HG03521 (cell line): ENCODE measurements around the gene MEIG1.
"Not testable (repeated sequence)": the region's sequence is repeated elsewhere in the genome, so short reads cannot be mapped to it uniquely, and the experiment has no call there.

ENCODE experiments used
- ATAC-seq: cut with Tn5 transposase; IDR thresholded peaks from one replicate; pipeline ENCODE4 v1.9.1; 2021; ENCODE audit warnings: mild to moderate bottlenecking, moderate library complexity; ENCODE audit not compliant: unreplicated experiment

The MEIG1 gene

GRCh38 chr10:14959221-14960057, at the start of gene MEIG1:
MEIG1 (plus strand) TSS chr10:14959388; CDS start chr10:14966469, 7,081 bp downstream.
- peak; percentile 75 for ATAC-seq

- no peak for ATAC-seq
Observed at GRCh38 chr10:14910953-14911352, 48.2 kb upstream of the MEIG1 start.

- ATAC-seq, result no peak
Observed at GRCh38 chr10:14911801-14912200, 47.4 kb upstream of the MEIG1 start.

GRCh38 chr10:14916600-14916999, 42.6 kb upstream of the MEIG1 start:
- no peak for ATAC-seq

GRCh38 chr10:14917827-14918226, 41.4 kb upstream of the MEIG1 start:
- ATAC-seq, result no peak

- no peak for ATAC-seq
Observed at GRCh38 chr10:14918964-14919363, 40.2 kb upstream of the MEIG1 start.

GRCh38 chr10:14924013-14924412, 35.2 kb upstream of the MEIG1 start:
- no peak for ATAC-seq

GRCh38 chr10:14925268-14925667, 33.9 kb upstream of the MEIG1 start:
- ATAC-seq, result no peak

GRCh38 chr10:14926061-14926470, 33.1 kb upstream of the MEIG1 start:
- no peak for ATAC-seq

- ATAC-seq, result peak; percentile 96
Observed at GRCh38 chr10:14926722-14927416, 32.3 kb upstream of the MEIG1 start.

GRCh38 chr10:14930610-14931009, 28.6 kb upstream of the MEIG1 start:
- no peak for ATAC-seq

GRCh38 chr10:14936584-14936983, 22.6 kb upstream of the MEIG1 start:
- ATAC-seq, result no peak

- not testable (repeated sequence) for ATAC-seq
Observed at GRCh38 chr10:14938971-14939370, 20.2 kb upstream of the MEIG1 start.

GRCh38 chr10:14942147-14942949, 16.8 kb upstream of the MEIG1 start:
- peak; percentile 92 for ATAC-seq

GRCh38 chr10:14942950-14943338, 16.2 kb upstream of the MEIG1 start:
- not testable (repeated sequence) for ATAC-seq

- no peak for ATAC-seq
Observed at GRCh38 chr10:14945108-14945507, 14.1 kb upstream of the MEIG1 start.

GRCh38 chr10:14947268-14947667, 11.9 kb upstream of the MEIG1 start:
- no peak for ATAC-seq

- ATAC-seq, result no peak
Observed at GRCh38 chr10:14949291-14949690, 9.9 kb upstream of the MEIG1 start.

- no peak for ATAC-seq
Observed at GRCh38 chr10:14952851-14953423, 6.3 kb upstream of the MEIG1 start.

GRCh38 chr10:14953424-14954000, 5.7 kb upstream of the MEIG1 start:
- ATAC-seq, result peak; percentile 26
